ENCODE results near the gene MTMR8.
"Not testable (repeated sequence)": the region's sequence is repeated elsewhere in the genome, so short reads cannot be mapped to it uniquely, and the experiment has no call there.

The MTMR8 gene
- 3.1 to 11.0 (median 7.0) reads per million in 3 experiments for total RNA-seq

DNA sequence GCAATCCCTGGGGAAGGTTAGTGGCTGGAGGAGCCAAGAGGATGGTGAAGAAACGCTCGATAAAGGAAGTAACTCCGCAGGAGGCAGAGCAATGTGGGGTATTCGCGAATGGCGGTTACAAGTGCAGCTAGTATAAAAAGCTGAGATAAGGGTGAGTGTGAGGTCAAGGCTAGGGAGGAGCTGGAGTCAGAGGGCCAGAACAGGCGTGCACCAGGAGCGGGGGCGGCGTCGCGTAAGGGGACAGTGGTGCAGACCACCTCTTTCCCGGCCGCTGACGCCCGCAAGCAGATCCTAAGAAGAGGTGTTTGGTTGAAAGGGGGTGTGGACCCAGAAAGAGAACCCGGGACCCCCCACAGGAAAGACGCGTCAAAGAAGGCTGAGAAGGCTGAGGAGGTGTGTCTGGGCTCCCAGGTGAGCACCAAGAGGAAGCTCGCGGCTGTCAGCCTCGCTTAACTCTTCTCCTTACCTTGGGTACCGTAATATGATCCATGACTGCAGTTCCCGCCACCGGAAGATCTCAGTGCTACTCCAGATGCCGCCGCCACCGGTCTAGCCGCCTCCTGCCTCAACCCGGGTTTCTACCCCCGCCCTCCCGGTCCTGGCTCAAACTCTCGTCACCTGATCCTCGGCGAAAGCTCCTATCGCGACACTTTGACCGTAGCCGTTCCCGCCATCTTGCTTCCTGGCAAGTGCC lies at the start of gene MTMR8:
Gene MTMR8, minus strand, starts transcription at position 579 of the 694 bp plus-strand sequence. Its CDS starts 89 bp downstream, at position 490.
- DNase-seq, result peak; percentile 73

- DNase-seq, result no peak
Observed at GRCh38 chrX:64439551-64439950, 44.3 kb upstream of the MTMR8 start.

- DNase-seq, result no peak
Observed at GRCh38 chrX:64437665-64438064, 42.4 kb upstream of the MTMR8 start.

DNA sequence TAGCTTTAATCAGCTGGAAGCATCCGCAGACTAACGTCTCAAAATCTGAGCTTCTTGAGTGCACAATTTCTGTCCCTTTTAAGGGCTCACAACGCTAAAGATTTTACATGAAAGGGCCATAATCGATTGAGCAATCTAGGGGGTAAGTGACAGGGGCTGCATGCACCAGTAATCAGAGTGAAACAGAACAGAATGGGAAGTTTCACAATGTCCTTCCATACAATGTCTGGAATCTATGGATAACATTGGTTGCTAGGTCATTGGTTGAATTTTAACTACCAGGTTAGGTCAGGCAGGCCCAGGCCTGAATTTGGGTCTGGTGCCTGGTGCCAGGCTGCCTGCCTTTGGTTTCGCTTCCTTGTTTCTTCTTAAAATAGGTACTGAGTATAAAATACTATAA lies 42.0 kb upstream of the MTMR8 start:
- no peak for DNase-seq

GRCh38 chrX:64428371-64428770 lies 33.1 kb upstream of the MTMR8 start:
- DNase-seq, result no peak

GRCh38 chrX:64427787-64428186 lies 32.5 kb upstream of the MTMR8 start:
- DNase-seq, result no peak

DNA sequence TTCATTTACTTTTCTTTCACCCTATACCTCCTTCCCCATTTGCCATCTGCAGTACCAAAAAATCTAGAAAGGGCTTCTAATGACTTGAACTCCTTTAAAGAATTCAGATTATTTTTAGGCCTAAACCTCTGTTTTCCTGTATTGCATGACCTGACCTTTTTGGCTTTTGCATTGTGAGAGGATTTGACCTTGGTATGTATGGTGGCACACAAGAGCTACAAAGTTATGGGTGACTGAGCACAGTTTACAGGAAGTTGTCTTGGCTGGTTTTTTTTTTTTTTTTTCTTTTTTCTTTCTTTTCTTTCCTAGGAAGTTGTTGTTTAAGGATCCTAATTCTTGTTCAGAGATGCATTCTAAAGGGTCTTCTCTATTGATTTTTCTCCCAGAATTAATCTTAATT lies 32.0 kb upstream of the MTMR8 start:
- no peak for DNase-seq

DNA sequence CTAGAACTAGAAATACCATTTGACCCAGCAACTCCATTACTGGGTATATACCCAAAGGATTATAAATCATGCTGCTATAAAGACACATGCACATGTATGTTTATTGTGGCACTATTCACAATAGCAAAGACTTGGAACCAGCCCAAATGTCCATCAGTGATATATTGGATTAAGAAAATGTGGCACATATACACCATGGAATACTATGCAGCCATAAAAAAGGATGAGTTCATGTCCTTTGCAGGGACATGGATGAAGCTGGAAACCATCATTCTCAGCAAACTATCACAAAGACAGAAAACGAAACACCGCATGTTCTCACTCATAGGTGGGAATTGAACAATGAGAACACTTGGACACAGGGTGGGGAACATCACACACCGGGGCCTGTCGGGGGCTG lies 14.5 kb upstream of the MTMR8 start:
- DNase-seq, result not testable (repeated sequence)

- no peak for DNase-seq
Observed at GRCh38 chrX:64398088-64398487, 2.8 kb upstream of the MTMR8 start.

GRCh38 chrX:64395568-64395929 lies 297 bp upstream of the MTMR8 start:
- DNase-seq, result no peak

GRCh38 chrX:64394059-64394873 lies 986 bp downstream of the MTMR8 start:
- no peak for DNase-seq

DNA sequence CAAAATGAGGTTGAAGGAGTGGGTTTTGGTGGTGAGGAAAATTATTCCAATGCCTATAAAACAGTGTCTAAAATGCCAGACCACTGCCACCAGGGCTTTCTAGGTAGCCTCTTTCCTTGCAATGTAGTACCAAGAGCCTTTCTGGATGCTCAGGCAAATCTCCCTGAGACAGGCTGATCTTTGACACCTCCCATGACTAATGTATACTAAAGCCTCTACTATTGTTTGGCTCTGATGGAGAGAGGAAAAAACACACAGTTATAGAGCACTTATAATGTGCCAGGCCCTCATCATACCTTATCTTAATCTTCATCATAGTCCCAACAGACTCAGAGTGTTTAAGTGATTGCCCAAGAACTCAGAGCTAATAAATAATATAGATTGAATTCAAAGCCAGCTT lies 5.8 kb downstream of the MTMR8 start:
- DNase-seq, result no peak

DNA sequence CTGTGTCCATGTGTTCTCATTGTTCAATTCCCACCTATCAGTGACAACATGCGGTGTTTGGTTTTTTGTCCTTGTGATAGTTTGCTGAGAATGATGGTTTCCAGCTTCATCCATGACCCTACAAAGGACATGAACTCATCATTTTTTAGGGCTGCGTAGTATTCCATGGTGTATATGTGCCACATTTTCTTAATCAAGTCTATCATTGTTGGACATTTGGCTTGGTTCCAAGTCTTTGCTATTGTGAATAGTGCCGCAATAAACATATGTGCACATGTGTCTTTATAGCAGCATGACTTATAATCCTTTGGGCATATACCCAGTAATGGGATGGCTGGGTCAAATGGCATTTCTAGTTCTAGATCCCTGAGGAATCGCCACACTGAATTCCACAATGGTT lies 14.5 kb downstream of the MTMR8 start:
- DNase-seq, result not testable (repeated sequence)

GRCh38 chrX:64379924-64380323 lies 15.3 kb downstream of the MTMR8 start:
- no peak for DNase-seq

DNA sequence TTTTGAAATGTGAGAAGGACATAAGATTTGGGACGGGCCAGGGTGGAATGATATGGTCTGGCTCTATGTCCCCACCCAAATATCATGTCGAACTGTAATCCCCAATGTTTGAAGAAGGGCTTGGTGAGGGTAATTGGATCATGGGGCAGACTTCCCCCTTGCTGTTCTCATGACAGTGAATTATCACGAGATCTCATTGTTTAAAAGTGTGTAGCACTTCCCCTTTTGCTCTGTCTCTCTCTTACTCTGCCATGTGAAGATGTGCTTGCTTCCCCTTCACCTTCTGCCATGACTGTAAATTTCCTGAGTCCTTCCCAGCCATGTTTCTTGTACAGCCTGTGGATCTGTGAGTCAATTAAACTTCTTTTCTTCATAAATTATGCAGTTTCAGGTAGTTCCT lies 17.5 kb downstream of the MTMR8 start:
- no peak for DNase-seq

GRCh38 chrX:64352081-64352480 lies 43.2 kb downstream of the MTMR8 start:
- no peak for DNase-seq

- DNase-seq, result no peak
Observed at GRCh38 chrX:64350521-64350920, 44.7 kb downstream of the MTMR8 start.

DNA sequence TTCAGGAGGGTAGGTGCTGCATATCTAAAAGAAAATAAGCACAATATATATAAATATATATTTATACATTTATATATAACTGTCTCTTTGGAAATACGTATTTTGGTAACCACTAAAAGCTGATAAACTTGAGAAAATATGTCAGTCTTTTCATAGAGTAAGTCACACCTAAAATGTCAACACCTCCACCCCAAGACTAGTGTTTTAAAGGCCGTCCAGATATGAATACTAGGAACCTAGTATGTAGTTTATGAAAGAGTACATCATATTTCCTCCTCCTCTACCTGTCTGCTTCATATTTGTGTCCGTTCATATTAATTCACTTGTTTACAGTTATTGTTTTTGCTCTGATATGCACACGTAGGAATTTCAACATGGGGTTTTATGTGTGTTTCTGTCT lies 45.2 kb downstream of the MTMR8 start:
- no peak for DNase-seq

DNA sequence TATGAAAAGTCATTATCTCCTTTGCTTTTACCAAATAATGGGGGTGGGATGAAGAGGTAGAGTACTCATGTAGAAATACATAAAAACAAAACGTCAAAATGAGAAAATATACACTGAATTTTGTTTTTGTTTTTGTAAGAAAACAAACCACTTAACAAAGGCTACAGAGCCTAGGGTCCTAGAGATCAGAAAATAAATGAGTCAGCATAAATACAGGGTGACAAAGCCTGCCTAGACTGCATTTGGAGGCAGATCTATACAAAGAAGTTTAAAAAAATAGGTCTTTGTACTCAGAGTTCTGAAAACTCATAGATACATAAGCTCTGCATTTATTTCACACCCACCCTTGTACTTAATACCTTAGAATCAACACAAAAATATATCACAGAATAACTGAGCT lies 52.4 kb downstream of the MTMR8 start:
- DNase-seq, result no peak

DNA sequence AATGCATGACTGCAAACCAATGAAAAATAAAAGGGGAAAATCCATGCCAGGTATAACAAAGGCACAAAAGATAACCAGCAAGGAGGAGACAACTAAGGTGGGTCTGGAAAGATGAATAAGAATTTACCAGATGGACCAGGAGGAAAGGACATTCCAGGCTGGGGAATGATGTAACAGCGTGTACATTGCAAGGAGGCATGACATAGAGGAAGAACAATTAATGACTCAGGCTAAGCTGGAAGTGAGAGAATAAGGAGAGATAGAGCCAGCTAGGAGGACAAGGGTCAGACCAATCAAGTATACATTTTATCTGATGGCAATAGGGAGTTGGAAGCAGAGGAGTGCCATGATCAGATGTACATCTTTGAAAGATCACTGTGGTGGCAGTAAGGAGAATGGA lies 57.0 kb downstream of the MTMR8 start:
- no peak for DNase-seq

- no peak for DNase-seq
Observed at GRCh38 chrX:64334467-64334866, 60.8 kb downstream of the MTMR8 start.

DNA sequence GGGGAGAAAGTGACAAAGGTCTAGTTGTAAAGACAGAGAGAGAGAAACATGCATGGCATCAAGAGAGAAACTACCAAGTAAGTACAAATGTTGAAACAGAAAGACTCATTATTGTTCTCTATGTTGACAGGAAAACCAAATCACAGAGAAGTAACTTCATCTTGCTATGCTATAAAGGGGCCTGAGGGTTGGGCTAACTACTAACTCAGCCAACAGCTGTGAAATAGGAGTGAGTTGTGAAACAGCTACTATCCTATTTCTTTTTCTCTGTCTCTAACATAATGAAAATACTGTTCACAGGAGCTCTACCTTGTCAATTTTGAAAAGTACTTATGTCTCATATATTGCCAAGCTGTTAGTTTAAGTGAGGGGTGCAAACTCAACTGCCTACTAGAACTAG lies 65.0 kb downstream of the MTMR8 start:
- DNase-seq, result no peak

DNA sequence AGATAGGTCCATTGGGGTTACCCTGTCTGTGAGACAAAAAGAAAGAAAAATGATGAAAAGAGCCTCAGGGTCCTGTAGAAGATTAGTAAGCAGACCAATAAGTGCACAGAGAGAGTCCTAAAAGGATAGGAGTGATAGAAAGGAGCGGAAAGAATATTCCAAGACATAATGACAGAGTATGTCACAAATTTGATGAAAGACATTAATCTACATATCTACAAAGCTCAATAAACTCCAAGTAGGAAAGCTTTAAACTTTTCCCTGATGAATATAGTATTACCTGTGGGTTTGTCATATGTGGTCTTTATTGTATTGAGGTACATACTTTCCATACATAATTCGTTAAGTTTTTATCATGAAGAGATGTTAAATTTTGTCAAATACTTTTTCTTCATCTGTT lies 73.7 kb downstream of the MTMR8 start:
- no peak for DNase-seq

- no peak for DNase-seq
Observed at GRCh38 chrX:64313624-64314023, 81.6 kb downstream of the MTMR8 start.

Data from central memory CD4-positive, alpha-beta T cell (primary cell).